GM13977 (cell line): ENCODE data around the gene ASB3.

Source experiments
- DNase-seq: peaks from one replicate; pipeline ENCODE4 v3.0.0; 2012; ENCODE audit warnings: low spot score
- in situ Hi-C: fragments of 300-500 bp; cut with MboI; formaldehyde crosslinking; loops from one replicate; pipeline ENCODE4 v1.12.0; 2022; ENCODE audit warnings: low sequenced_read_pairs, low pct_unique_long_range_greater_than_20kb, mixed read lengths, inconsistent platforms; ENCODE audit not compliant: unreplicated experiment
- TF ChIP-seq, protein P1 (sequence below): IDR thresholded peaks from 2 replicates; pipeline ENCODE4 v1.5.1; 2012; ENCODE audit warnings: mild to moderate bottlenecking, control low read depth; ENCODE audit not compliant: insufficient read depth; ENCODE audit errors: extremely low read depth, missing control alignments

ASB3 gene

DNA sequence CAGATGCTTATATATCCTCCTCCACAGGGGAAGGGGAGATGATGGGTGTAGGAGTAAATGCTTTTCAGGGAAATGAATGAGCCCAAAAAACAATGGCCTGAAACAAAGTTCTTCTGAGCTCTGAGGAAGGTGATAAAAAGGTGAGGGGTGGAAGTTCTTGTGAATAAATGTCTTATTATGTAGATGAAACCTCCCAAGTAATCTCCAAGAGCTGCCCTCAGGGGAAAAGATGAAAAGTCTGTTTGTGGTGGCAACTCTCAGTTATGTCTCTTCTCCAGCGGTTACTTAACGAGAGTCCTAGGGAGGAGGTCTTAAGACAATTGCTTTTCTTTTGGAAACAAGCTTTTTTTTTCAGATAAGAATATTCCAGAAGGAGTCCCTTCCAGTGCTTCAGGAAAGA, 134.6 kb downstream of the ASB3 start:
- no peak for DNase-seq
- TF ChIP-seq, protein P1, sequence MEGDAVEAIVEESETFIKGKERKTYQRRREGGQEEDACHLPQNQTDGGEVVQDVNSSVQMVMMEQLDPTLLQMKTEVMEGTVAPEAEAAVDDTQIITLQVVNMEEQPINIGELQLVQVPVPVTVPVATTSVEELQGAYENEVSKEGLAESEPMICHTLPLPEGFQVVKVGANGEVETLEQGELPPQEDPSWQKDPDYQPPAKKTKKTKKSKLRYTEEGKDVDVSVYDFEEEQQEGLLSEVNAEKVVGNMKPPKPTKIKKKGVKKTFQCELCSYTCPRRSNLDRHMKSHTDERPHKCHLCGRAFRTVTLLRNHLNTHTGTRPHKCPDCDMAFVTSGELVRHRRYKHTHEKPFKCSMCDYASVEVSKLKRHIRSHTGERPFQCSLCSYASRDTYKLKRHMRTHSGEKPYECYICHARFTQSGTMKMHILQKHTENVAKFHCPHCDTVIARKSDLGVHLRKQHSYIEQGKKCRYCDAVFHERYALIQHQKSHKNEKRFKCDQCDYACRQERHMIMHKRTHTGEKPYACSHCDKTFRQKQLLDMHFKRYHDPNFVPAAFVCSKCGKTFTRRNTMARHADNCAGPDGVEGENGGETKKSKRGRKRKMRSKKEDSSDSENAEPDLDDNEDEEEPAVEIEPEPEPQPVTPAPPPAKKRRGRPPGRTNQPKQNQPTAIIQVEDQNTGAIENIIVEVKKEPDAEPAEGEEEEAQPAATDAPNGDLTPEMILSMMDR: no peak
- in situ Hi-C loops: no loop called here

DNA sequence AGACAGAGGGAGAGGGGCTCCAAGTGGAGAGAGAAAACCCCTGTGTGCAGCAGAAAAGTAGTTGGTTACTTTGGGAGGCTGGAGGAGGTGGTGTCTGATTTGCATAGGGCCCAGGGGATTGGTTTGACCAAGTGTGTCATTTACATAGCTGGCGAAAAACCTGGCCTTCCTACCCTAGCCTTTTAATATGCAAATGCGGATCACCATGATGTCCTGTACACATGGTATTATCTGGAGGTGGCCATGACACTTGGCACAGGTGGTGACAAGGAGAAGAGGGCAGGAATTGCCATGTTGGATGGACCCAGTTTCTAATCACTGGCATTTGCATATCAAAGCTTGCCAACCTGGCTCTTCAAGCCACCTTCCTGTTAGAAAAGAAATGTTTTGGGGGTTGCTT, 140.0 kb downstream of the ASB3 start:
- in situ Hi-C loops: no loop called here
- no peak for DNase-seq
- TF ChIP-seq, protein P1: no peak

DNA sequence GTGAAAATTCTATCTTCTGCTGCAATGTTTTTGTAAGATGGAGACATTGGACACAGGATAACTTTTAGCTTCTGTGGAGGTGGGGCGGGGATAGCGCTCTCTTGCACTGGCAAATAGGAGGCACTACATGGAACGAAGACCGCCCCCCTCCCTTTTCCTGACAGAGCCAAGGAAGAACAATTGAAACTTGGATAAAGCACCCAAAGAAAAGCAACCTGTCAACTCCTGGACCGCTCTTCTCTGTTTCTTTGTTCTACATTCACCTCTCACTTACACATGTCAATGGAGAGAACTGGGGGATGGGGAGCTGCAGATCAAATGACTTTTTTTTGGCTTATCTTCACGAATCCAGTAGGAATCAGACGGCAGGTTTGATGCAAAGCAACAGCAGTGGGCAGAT, 145.5 kb downstream of the ASB3 start:
- in situ Hi-C loops: no loop called here
- TF ChIP-seq, protein P1: no peak
- DNase-seq: no peak

GRCh38 chr2:53640466-53640865, 146.3 kb downstream of the ASB3 start:
- TF ChIP-seq, protein P1: no peak
- in situ Hi-C loops: no loop called here
- no peak for DNase-seq

- in situ Hi-C loops: no loop called here
- DNase-seq: no peak
- TF ChIP-seq, protein P1: no peak
These were observed 150.2 kb downstream of the ASB3 start for GRCh38 chr2:53636596-53636995.

DNA sequence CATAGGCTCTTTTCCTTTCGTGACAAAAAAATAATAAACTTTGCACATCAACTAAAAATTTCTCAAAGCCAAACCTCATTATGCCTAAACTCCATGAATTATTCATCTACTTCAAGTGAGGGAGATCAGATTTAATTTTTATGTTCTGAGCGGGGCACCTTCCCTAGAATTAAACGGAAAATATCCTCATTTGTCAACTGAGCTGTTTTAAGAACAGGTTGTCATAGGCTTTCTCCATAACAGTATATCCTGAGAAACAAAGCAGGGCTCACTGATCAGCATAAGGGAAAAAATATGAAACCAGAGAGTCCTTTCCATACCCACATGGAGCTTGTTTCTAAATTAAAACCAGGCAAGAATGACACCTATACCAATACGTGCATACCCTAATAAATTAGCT, 150.6 kb downstream of the ASB3 start:
- TF ChIP-seq, protein P1: no peak
- in situ Hi-C loops: no loop called here
- no peak for DNase-seq

GRCh38 chr2:53635694-53636093, 151.1 kb downstream of the ASB3 start:
- TF ChIP-seq, protein P1: no peak

More at GRCh38 chr2:53635694-53636093, 151.1 kb downstream of the ASB3 start:
- no peak for DNase-seq
- in situ Hi-C loops: no loop called here
